ENCODE measurements around the gene ANKRD29.

The ANKRD29 gene

GRCh38 chr18:23684515-23685197 lies 21.9 kb upstream of the ANKRD29 start:
- no peak for DNase-seq (ENCODE audit: low spot score)

DNA sequence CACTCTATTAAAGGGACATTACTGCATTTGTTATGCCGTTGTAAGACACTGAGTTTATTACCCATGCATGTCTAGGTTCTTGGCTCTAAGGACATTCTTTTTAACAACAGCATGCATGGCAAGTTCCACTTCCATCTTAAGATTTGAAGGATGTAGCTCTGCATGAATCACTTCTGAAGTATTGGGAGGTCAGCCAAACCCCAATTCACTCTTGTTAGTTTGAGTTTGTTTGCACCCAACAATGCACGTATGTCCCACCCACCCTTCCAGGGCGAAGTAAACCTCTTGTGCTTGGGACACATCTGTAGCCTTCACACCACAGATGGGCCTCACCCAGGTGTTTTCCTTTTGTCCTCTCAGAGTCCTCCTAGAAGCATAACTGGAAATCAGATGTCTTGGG lies 21.0 kb upstream of the ANKRD29 start:
- DNase-seq (ENCODE audit: low spot score): no peak

DNA sequence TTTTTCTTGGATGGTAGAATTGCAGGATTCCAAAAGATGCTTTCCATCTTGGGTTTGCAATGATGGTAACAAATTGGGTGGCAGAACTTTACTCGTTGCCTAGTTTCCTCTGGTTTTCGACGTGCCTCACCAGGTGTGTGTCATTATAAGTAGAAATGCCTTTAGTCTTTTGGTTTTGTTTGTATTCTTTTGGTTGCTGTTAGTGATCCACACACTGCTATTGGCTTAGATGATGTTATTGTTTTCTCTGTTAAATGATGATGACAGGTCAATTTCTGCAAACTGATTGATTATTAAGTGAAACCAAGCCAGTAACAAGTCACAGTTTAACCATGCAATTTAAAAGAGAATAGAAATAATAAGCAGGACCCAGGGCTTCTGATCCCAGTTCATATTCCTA lies 20.4 kb upstream of the ANKRD29 start:
- DNase-seq (ENCODE audit: low spot score): no peak

DNA sequence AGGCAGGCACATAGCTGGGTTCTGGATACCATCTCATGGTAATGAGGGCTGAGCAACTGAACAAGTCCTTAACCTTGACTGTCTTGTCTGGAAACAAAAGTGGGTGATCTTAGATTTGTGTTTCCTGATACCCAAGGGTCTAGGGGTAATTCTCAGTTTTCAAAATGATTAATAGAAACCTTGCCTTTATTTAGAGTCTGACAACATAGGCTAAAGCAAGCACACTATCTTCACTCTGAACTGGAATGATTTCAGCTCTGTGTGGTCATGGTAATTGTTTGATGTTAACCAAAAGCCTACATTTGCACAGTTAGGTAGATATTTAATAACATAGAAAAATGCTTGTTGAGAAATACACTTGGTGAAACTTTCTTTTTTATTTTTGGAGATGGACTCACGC lies 19.8 kb upstream of the ANKRD29 start:
- no peak for DNase-seq (ENCODE audit: low spot score)

GRCh38 chr18:23682045-23682444 lies 19.3 kb upstream of the ANKRD29 start:
- no peak for DNase-seq (ENCODE audit: low spot score)

DNA sequence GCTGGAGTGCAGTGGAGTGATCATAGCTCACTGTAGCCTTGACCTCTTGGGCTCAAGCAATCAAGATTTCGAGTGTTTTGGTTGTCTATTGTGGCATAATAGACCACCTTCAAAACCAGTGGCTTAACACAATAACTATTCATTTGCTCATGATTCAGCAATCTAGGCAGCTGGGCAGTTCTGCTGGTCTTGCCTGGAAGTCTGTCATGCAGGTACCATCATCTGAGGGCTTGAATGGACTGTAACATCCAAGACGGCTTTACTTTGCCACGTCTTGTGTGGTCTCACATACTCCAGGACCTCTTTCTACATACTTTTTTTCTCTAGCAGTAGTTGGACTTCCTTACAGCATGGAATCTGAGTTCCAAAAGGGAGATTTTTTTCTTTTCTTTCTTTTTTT lies 13.2 kb upstream of the ANKRD29 start:
- no peak for DNase-seq (ENCODE audit: low spot score)

- no peak for DNase-seq (ENCODE audit: low spot score)
Observed at GRCh38 chr18:23675236-23675635, 12.5 kb upstream of the ANKRD29 start.

GRCh38 chr18:23673725-23674124 lies 11.0 kb upstream of the ANKRD29 start:
- DNase-seq (ENCODE audit: low spot score): no peak

GRCh38 chr18:23671564-23671963 lies 8.9 kb upstream of the ANKRD29 start:
- DNase-seq (ENCODE audit: low spot score): no peak

GRCh38 chr18:23669804-23670405 lies 7.2 kb upstream of the ANKRD29 start:
- DNase-seq (ENCODE audit: low spot score): no peak

GRCh38 chr18:23669202-23669766 lies 6.6 kb upstream of the ANKRD29 start:
- DNase-seq (ENCODE audit: low spot score): no peak

DNA sequence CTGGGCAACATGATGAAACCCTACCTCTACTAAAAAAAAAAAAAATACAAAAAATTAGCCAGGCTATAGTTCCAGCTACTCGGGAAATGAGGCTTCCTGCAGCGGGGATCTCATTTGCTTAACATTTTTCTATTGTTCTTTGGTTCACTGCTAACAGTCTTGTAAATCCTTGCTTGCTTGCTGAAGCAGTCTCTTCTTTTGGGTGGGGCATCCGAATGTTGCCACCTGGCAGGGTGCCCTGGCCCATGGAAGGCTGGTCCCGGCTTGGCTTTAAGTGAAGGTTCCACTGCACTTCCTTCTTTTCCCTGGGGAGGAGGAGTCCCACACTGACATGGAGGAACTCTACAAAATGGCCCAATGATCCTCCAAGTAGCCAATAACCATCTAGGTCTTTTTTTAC lies 6.0 kb upstream of the ANKRD29 start:
- DNase-seq (ENCODE audit: low spot score): no peak

GRCh38 chr18:23667114-23667513 lies 4.4 kb upstream of the ANKRD29 start:
- DNase-seq (ENCODE audit: low spot score): no peak

DNA sequence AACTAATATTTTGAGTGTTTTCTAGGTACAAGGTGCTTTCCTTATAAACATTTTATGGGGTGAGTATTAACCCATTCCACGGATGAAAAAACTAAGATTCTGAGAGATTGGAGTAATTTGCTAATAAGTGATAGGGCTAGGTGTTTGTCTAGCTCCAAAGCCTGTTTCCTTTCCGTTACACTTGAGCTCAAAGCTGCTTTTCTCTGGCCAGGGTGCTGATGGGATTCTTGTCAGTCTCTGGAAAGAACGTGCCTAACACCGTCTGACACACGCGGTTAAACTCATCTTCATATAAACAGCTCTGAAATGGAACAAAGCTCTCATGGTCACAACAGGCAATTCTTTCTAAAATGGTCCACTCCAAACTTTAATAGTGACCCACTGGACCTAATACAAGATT lies 2.0 kb upstream of the ANKRD29 start:
- DNase-seq (ENCODE audit: low spot score): no peak

- DNase-seq (ENCODE audit: low spot score): no peak
Observed at GRCh38 chr18:23661735-23662308, 889 bp downstream of the ANKRD29 start.

DNA sequence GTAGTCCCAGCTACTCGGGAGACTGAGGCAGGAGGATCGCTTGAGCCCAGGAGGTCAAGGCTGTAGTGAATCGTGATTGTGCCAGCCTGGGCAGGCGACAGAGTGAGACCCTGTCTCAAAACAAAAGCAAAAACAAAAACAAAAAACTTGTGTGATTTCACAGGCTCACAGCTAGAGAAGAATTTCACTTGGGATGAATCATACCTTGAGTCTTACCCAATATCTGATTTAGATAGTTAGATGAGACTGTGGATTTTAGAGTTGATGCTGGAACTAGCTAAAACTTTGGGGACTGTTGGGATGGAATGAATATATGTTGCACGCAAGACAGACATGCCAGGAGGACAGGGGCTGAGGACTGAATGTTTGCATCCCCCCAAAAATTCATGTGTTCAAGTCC lies 4.4 kb downstream of the ANKRD29 start:
- no peak for DNase-seq (ENCODE audit: low spot score)

GRCh38 chr18:23652232-23652631 lies 10.5 kb downstream of the ANKRD29 start:
- DNase-seq (ENCODE audit: low spot score): no peak

DNA sequence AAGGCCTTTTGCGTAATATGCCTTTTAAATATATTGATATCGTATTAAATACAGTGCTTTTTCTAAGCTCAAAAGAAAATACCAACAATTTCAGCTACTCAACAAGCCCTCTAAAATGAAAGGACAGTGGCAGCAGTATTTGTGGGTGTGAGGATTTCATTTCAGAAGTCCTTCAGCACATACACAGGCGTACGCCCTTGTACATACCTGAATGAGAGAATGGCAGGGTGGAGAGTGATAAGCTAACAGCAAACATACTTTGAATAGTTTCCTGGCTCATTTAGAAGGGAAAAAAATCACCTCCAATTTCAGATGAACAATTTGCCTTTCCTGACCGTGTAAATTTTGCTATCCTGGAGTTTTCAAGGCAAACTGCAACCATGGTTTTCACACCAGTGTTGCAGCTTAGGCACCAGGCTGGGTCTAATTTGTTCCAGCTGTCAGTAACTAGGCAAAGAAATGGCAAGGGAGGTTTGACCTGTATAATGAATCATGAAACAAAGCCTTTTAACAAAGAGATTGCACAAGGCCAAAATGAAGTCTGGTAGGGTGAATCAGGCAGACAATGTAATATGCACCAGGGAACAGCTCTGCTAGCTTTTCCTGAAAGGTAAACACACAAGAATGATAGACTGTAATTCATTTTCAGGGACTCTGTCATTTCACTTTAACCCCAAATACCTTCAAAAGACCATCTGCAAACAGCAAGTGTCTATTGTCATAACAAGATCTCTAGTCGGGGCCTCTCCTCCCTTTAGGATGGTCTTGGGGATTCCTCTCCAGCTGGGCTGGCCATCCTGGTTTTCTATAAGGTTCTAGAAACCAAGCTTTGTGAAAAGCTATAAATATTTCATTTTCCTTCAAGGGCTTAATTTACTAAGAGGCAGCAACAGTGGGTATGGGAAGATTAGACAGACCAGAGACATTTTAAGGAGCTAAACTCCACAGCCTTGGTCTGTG lies 11.5 kb downstream of the ANKRD29 start:
- DNase-seq (ENCODE audit: low spot score): no peak

DNA sequence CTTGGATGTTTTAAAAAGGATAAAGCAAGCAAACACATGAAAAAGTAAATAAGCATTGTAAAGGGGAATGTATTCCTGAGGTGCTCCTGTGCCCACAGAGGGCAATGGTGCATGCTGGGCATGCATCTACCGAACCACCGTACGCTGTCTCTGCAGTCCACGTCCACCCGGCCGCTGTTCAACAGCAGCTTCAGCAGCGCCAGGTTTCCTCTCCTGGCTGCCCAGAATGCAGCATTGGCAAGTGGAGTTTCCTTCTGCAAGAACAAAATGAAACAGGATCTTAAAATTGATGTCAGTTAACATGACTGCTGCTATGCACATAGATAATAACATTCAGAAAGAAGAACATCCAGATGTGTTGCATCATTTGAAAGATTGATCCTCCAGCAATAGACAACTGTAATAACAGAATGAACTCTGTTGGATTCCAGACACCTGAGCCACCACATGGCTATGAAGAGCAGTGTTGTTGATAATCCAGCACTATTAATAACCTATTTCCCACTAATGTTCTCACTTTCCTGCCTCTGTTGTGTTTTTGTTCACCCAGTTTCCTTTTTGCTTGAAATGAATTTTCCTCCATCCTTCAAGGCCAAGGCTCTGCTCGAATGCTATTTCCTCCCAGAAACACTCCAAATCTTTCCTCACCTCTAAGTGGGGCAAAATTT lies 13.6 kb downstream of the ANKRD29 start:
- no peak for DNase-seq (ENCODE audit: low spot score)

GRCh38 chr18:23648456-23648855 lies 14.3 kb downstream of the ANKRD29 start:
- no peak for DNase-seq (ENCODE audit: low spot score)

- no peak for DNase-seq (ENCODE audit: low spot score)
Observed at GRCh38 chr18:23646282-23646681, 16.4 kb downstream of the ANKRD29 start.
